K562 (cell line): Measurements from ENCODE around the gene SLC7A5. TPM values are rescaled to one million over a fixed set of nuclear protein-coding genes. Genes with fewer than 3 reads are reported as not detected.

Source experiments
- CBX8 ChIP-seq: fragments of 200-600 bp; sonication (generic); IDR thresholded peaks from 2 replicates; pipeline ENCODE4 v1.6.1; 2012; ENCODE audit warnings: borderline replicate concordance, mixed run types, low read depth, mild to moderate bottlenecking, moderate library complexity, mixed read lengths, low read length, control low read depth, inconsistent platforms; ENCODE audit not compliant: poor library complexity, severe bottlenecking; ENCODE audit errors: extremely low read depth
- DPF2 ChIP-seq: fragments of 450-650 bp; IDR thresholded peaks from 2 replicates; pipeline ENCODE4 v1.6.1; 2016
- GABPB1 ChIP-seq: sonication (generic); formaldehyde crosslinking; IDR thresholded peaks from 2 replicates; pipeline ENCODE4 v1.8.0; 2022; ENCODE audit warnings: mild to moderate bottlenecking, missing genetic modification reagents
- MTA3 ChIP-seq: fragments of 450-650 bp; formaldehyde crosslinking; IDR thresholded peaks from 2 replicates; pipeline ENCODE4 v1.6.1; 2017; ENCODE audit warnings: mild to moderate bottlenecking, borderline replicate concordance
- NR4A1 ChIP-seq, 2 experiments: fragments of 250-450 bp in 1 of 2; fragments of 450-650 bp in 1 of 2; sonication (Bioruptor Pico) in 1 of 2; IDR thresholded peaks; 2 replicates each; pipeline versions ENCODE4 v1.4.0 to v1.6.1; 2016 to 2020; ENCODE audit warnings: mild to moderate bottlenecking in 2 of 2, missing compliant biosample characterization in 1 of 2, missing genetic modification characterization in 1 of 2, moderate library complexity in 1 of 2
- SAFB ChIP-seq: fragments of 200-400 bp; formaldehyde crosslinking; IDR thresholded peaks from 2 replicates; pipeline ENCODE4 v1.6.1; 2017; ENCODE audit warnings: low read depth, low read length, borderline replicate concordance
- SP1 ChIP-seq: sonication (generic); formaldehyde crosslinking; IDR thresholded peaks from 2 replicates; pipeline ENCODE4 v1.8.1; 2022; ENCODE audit warnings: mild to moderate bottlenecking, missing genetic modification reagents
- TBL1XR1 ChIP-seq, 2 experiments: IDR thresholded peaks; 2 replicates each; pipeline ENCODE4 v1.6.1; 2012; ENCODE audit warnings: improper control_type of control experiment in 2 of 2, low read length in 2 of 2, mild to moderate bottlenecking in 1 of 2
- THRAP3 ChIP-seq: fragments of 450-650 bp; IDR thresholded peaks from 2 replicates; pipeline ENCODE4 v1.6.1; 2016; ENCODE audit warnings: mild to moderate bottlenecking, inconsistent platforms, borderline replicate concordance
- ZNF707 ChIP-seq: fragments of 250-450 bp; sonication (Bioruptor Pico); conservative IDR thresholded peaks from 2 replicates; pipeline ENCODE4 v1.8.0; 2022; ENCODE audit warnings: inconsistent platforms, mild to moderate bottlenecking, moderate library complexity
- ZNF77 ChIP-seq: fragments of 250-450 bp; sonication (Bioruptor Pico); IDR thresholded peaks from 2 replicates; pipeline ENCODE4 v1.5.0; 2020
- polyA plus RNA-seq, 8 experiments: library from polyadenylated mRNA; depleted of rRNA in 4 of 8; stranded (reverse) in 5 of 8; unstranded in 3 of 8; fragments of >200 nt; fragmentation: Nextera tagmentation in 2 of 8; fragmentation: Illumina TruSeq in 1 of 8; extraction: Ambion mirVana in 2 of 8; extraction: Trizol in 1 of 8; gene quantifications; 2 replicates each; pipeline versions ENCODE4 v1.2.1 to v1.2.3, GENCODE V29; 2011 to 2014; ENCODE audit warnings: inconsistent platforms in 1 of 8, missing spikeins in 1 of 8
- total RNA-seq, 7 experiments: library from RNA; depleted of rRNA in 6 of 7; stranded (reverse); fragments of >200 nt in 6 of 7; fragmentation: Illumina TruSeq in 2 of 7; extraction: Trizol in 2 of 7; gene quantifications; 2 replicates each; pipeline versions ENCODE4 v1.2.1 to v1.2.3, GENCODE V29; 2011 to 2021; ENCODE audit warnings: low replicate concordance in 1 of 7
- TF ChIP-seq, protein P1 (sequence below): fragments of 150-350 bp; conservative IDR thresholded peaks from 2 replicates; pipeline ENCODE4 v1.6.1; 2014; ENCODE audit warnings: low read length
- TF ChIP-seq, protein P2 (sequence below): fragments of 450-650 bp; formaldehyde crosslinking; conservative IDR thresholded peaks from 2 replicates; pipeline ENCODE4 v1.4.0; 2022; ENCODE audit warnings: mild to moderate bottlenecking, missing genetic modification characterization
- TF ChIP-seq, protein P3 (sequence below): sonication (generic); formaldehyde crosslinking; IDR thresholded peaks from 2 replicates; pipeline ENCODE4 v1.8.1; 2023; ENCODE audit warnings: mild to moderate bottlenecking, missing genetic modification reagents, moderate library complexity
- TF ChIP-seq, protein P4 (sequence below): fragments of 150-350 bp; IDR thresholded peaks from 2 replicates; pipeline ENCODE4 v1.6.1; 2014; ENCODE audit warnings: low read depth, mild to moderate bottlenecking, low read length, borderline replicate concordance

SLC7A5 gene
- total and polyA plus RNA-seq, 9 of the 15 experiments (the other 6 are each of a cell fraction or from before 2014, with no cell fraction given): 1.9 to 220 (median 18.6) TPM

DNA sequence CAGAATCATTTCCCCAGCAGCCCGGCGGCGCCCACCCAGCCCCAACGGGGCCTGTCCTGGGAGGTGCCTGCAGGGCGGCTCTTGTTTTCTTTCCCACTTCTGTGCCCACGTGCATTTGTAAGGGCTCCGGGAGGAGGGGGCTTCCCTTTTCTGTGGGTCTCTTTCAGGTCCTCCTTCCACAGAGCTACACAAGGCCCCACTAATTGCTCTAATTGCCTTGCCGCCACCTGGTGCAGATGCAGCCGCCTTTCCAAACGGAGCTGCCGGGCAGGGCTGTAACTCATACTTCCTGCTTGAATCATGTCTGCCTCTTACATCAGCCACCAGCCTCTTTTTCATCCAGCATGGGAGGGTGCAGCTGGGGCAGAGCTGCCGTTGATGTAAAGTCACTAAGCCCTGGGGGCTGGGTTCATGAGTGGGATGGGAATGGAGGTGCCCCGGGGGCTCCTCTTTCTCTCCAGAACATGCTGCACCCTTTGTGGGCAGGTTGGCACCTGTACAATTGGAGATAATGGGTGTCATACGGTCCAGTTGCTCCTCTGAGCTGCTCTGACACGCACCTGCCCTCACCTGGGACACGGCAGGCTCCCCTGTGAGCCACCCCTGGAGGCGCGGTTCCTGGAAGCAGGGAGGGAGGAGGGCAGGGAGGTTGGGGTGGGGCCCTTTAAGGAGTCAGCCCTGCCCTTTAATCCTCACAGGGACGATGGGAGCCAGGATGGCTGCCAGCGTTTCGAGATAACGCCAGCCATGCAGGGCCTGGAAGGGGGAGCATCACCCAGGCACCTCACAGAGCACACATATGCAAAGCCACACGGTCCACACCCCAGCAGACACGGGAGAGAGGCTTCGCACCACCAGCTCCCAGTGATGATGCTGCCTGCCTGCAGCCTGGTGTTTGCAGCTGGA, 62.4 kb downstream of the SLC7A5 start (continued):
- TF ChIP-seq, protein P1, sequence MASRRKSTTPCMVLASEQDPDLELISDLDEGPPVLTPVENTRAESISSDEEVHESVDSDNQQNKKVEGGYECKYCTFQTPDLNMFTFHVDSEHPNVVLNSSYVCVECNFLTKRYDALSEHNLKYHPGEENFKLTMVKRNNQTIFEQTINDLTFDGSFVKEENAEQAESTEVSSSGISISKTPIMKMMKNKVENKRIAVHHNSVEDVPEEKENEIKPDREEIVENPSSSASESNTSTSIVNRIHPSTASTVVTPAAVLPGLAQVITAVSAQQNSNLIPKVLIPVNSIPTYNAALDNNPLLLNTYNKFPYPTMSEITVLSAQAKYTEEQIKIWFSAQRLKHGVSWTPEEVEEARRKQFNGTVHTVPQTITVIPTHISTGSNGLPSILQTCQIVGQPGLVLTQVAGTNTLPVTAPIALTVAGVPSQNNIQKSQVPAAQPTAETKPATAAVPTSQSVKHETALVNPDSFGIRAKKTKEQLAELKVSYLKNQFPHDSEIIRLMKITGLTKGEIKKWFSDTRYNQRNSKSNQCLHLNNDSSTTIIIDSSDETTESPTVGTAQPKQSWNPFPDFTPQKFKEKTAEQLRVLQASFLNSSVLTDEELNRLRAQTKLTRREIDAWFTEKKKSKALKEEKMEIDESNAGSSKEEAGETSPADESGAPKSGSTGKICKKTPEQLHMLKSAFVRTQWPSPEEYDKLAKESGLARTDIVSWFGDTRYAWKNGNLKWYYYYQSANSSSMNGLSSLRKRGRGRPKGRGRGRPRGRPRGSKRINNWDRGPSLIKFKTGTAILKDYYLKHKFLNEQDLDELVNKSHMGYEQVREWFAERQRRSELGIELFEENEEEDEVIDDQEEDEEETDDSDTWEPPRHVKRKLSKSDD: no peak
- TF ChIP-seq GABPB1 (CRISPR knock-in tag): peak; percentile 83
- no peak for TF ChIP-seq SP1 (CRISPR knock-in tag)
- TF ChIP-seq DPF2: peak; percentile 55
- TF ChIP-seq ZNF77: no peak
- TF ChIP-seq NR4A1 (CRISPR knock-in tag; IDR thresholded peaks at IDR 0.05): no peak
- 0 out of 2 replicates have a peak, but pooled peaks have one; percentile 8 for TF ChIP-seq NR4A1 (tag; IDR thresholded peaks at IDR 0.05)
- no peak for TF ChIP-seq ZNF707
- TF ChIP-seq, protein P2, sequence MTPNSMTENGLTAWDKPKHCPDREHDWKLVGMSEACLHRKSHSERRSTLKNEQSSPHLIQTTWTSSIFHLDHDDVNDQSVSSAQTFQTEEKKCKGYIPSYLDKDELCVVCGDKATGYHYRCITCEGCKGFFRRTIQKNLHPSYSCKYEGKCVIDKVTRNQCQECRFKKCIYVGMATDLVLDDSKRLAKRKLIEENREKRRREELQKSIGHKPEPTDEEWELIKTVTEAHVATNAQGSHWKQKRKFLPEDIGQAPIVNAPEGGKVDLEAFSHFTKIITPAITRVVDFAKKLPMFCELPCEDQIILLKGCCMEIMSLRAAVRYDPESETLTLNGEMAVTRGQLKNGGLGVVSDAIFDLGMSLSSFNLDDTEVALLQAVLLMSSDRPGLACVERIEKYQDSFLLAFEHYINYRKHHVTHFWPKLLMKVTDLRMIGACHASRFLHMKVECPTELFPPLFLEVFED: no peak
- TF ChIP-seq CBX8: no peak
- no peak for TF ChIP-seq SAFB
- TF ChIP-seq, protein P3, sequence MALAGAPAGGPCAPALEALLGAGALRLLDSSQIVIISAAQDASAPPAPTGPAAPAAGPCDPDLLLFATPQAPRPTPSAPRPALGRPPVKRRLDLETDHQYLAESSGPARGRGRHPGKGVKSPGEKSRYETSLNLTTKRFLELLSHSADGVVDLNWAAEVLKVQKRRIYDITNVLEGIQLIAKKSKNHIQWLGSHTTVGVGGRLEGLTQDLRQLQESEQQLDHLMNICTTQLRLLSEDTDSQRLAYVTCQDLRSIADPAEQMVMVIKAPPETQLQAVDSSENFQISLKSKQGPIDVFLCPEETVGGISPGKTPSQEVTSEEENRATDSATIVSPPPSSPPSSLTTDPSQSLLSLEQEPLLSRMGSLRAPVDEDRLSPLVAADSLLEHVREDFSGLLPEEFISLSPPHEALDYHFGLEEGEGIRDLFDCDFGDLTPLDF (CRISPR knock-in tag): no peak
- TF ChIP-seq THRAP3: no peak
- TF ChIP-seq MTA3: peak; percentile 37; the same call in 1 of the 2 replicates
- TF ChIP-seq, protein P4, sequence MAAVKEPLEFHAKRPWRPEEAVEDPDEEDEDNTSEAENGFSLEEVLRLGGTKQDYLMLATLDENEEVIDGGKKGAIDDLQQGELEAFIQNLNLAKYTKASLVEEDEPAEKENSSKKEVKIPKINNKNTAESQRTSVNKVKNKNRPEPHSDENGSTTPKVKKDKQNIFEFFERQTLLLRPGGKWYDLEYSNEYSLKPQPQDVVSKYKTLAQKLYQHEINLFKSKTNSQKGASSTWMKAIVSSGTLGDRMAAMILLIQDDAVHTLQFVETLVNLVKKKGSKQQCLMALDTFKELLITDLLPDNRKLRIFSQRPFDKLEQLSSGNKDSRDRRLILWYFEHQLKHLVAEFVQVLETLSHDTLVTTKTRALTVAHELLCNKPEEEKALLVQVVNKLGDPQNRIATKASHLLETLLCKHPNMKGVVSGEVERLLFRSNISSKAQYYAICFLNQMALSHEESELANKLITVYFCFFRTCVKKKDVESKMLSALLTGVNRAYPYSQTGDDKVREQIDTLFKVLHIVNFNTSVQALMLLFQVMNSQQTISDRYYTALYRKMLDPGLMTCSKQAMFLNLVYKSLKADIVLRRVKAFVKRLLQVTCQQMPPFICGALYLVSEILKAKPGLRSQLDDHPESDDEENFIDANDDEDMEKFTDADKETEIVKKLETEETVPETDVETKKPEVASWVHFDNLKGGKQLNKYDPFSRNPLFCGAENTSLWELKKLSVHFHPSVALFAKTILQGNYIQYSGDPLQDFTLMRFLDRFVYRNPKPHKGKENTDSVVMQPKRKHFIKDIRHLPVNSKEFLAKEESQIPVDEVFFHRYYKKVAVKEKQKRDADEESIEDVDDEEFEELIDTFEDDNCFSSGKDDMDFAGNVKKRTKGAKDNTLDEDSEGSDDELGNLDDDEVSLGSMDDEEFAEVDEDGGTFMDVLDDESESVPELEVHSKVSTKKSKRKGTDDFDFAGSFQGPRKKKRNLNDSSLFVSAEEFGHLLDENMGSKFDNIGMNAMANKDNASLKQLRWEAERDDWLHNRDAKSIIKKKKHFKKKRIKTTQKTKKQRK: no peak
- no peak for TF ChIP-seq TBL1XR1 (IDR thresholded peaks at IDR 0.05; ENCODE audit: low read length in 2 of 2)
